ENCODE data around the gene STEEP1.

STEEP1 gene

GRCh38 chrX:119602701-119603255, 37.6 kb upstream of the STEEP1 start:
- DNase-seq (ENCODE audit: low read depth) = no peak
- H3K4me3 ChIP-seq (replicated peaks; ENCODE audit: low read depth, low read length) = no peak overlapping the region
- TF ChIP-seq CTCF (IDR thresholded peaks at IDR 0.05; ENCODE audit: low read length, missing control alignments) = no peak

DNA sequence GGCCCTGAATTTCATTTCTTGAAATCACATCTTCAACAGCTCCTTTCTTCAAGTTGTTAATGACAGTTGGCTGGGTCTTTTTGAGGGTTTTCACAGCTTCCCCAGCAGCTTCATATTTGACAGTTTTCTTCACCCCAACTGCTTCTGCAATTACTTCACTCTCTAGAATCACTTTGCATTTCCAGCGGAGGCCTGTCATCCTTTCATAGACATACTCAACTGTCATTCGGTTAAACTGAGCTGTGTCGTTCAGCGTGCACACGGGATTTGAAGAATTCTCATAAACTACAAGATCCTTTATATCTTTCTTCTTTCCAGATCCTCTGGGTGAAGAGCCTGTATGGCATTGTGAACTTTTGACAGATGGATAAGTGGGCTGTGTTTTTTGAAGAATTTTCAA, 24.6 kb upstream of the STEEP1 start:
- no peak overlapping the region for H3K4me3 ChIP-seq (replicated peaks; ENCODE audit: low read depth, low read length)
- DNase-seq (ENCODE audit: low read depth) = no peak
- TF ChIP-seq CTCF (IDR thresholded peaks at IDR 0.05; ENCODE audit: low read length, missing control alignments) = no peak

- no peak for DNase-seq (ENCODE audit: low read depth)
- no peak for TF ChIP-seq CTCF (IDR thresholded peaks at IDR 0.05; ENCODE audit: low read length, missing control alignments)
- no peak overlapping the region for H3K4me3 ChIP-seq (replicated peaks; ENCODE audit: low read depth, low read length)
These were observed 18.3 kb upstream of the STEEP1 start for GRCh38 chrX:119583431-119584059.

GRCh38 chrX:119579414-119579813, 14.2 kb upstream of the STEEP1 start:
- no peak overlapping the region for H3K4me3 ChIP-seq (replicated peaks; ENCODE audit: low read depth, low read length)
- DNase-seq (ENCODE audit: low read depth) = no peak
- TF ChIP-seq CTCF (IDR thresholded peaks at IDR 0.05; ENCODE audit: low read length, missing control alignments) = no peak

DNA sequence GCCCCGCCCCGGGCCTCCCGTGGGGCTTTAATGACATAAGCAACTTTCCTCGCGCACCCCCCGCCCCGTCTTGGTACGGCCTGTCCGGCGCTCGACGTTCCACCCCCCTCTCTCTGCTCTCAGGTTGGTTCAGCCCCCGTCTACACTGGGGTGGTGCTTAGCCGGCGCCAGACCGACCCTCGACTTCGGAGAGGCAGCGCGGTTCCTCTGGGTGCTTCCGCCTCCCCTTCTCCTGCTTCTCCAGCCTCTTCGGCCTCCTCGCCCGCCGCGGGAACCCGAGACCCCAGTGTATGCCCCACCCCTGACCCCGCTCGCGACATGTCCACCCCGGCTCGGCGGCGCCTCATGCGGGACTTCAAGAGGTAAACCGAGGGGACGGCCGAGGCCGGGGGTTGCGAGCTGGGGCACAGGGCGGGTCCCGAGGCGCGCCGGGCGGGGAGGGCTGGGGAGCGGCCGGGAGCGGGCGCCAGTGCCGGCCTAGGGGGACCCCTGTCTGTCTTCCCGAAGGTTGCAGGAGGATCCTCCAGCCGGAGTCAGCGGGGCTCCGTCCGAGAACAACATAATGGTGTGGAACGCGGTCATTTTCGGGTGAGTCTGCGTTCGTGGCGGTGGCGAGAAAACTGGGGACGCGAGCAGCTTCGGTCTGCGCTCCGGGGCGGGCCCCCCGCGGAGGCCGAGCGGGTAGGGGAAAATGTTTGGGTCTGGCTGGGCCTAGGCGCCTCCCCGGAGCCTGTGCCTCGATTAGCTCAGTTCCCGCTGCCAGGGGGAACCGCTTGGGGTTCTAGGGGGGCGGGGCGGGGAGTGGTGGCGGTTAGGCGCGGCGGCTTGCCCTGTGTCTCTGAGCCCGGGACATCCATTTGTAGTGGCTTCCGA, 9.4 kb upstream of the STEEP1 start, which contains the start of gene UBE2A:
UBE2A (plus strand) TSS at position 170 of the 873 bp plus-strand sequence; CDS start at position 319, 149 bp downstream.
- TF ChIP-seq CTCF (IDR thresholded peaks at IDR 0.05; ENCODE audit: low read length, missing control alignments) = peak; percentile 15
- peak; percentile 93 for DNase-seq (ENCODE audit: low read depth)

GRCh38 chrX:119573840-119574393, 8.7 kb upstream of the STEEP1 start:
- TF ChIP-seq CTCF (IDR thresholded peaks at IDR 0.05; ENCODE audit: low read length, missing control alignments) = no peak
- peak overlapping the region; percentile 72 for H3K4me3 ChIP-seq (replicated peaks; ENCODE audit: low read depth, low read length)
- peak; percentile 58 for DNase-seq (ENCODE audit: low read depth)

More for the DNA sequence above, 9.4 kb upstream of the STEEP1 start, which contains the start of gene UBE2A:
- peak within 1 kb of the TSS; percentile 72 for H3K4me3 ChIP-seq (replicated peaks; ENCODE audit: low read depth, low read length)
